Lower leg skin (tissue), 4 donors: Measurements from ENCODE around the gene SPPL3. TPM values are rescaled to one million over a fixed set of nuclear protein-coding genes. Genes with fewer than 3 reads are reported as not detected.

Experiments
- DNase-seq, 2 donors: peaks; one replicate each; pipeline ENCODE4 v3.0.0-alpha.2; 2019; ENCODE audit warnings: low spot score in 2 of 2
- H3K4me3 ChIP-seq: fragments of 200-600 bp; sonication (generic); 2 replicates; pipeline ENCODE4 v1.5.1; 2017; ENCODE audit warnings: mild to moderate bottlenecking, low read depth; ENCODE audit not compliant: poor library complexity, severe bottlenecking
- CTCF ChIP-seq, 3 donors: fragments of 450-650 bp; IDR thresholded peaks; one replicate each; pipeline ENCODE4 v1.5.1; 2016; ENCODE audit warnings: antibody characterized with exemption in 3 of 3, mild to moderate bottlenecking in 3 of 3, moderate library complexity in 2 of 3
- POLR2A ChIP-seq, 2 donors: fragments of 450-650 bp; IDR thresholded peaks; one replicate each; pipeline ENCODE4 v1.6.1; 2016 to 2017; ENCODE audit warnings: antibody characterized with exemption in 2 of 2, mild to moderate bottlenecking in 1 of 2, moderate library complexity in 1 of 2
- WGBS, 2 donors: methylation state at CpG; one replicate each; pipeline ENCODE4 v1.1.5; 2018; 5-methylcytosine and 5-hydroxymethylcytosine counted together
- intact Hi-C: fragments of 100-400 bp; cut with DNase I; formaldehyde crosslinking; loops from one replicate; pipeline ENCODE4 v1.15.0; 2023; ENCODE audit warnings: low total_unique reads
- total RNA-seq, 4 donors: library from RNA; depleted of rRNA; stranded (reverse); fragments of >200 nt; gene quantifications; one replicate each; pipeline ENCODE4 v1.1.0, GENCODE V29; 2016

SPPL3 gene
- total RNA-seq, 4 donors from 2014 or later: 47.3 to 59.0 (median 52.4) TPM

GRCh38 chr12:120758798-120759590, 145.2 kb downstream of the SPPL3 start:
- TF ChIP-seq POLR2A (IDR thresholded peaks at IDR 0.05): no peak
- TF ChIP-seq CTCF (IDR thresholded peaks at IDR 0.05): no peak
- intact Hi-C loops: no loop called here
- peak in 1 of 2 donors; percentile 49 for DNase-seq
- 89 to 92% methylated on average over 7 of the region's 7 CpGs for WGBS, 2 donors
- H3K4me3 ChIP-seq: no peak overlapping the region

- no peak overlapping the region for H3K4me3 ChIP-seq
- peak in 1 of 2 donors; percentile 57 for DNase-seq
- intact Hi-C loops: no loop called here
- 90 to 93% methylated on average over 6 of the region's 6 CpGs for WGBS, 2 donors
- no peak for TF ChIP-seq POLR2A (IDR thresholded peaks at IDR 0.05)
- TF ChIP-seq CTCF (IDR thresholded peaks at IDR 0.05): no peak
These were observed 146.2 kb downstream of the SPPL3 start for GRCh38 chr12:120757949-120758348.

- 64 to 73% methylated on average over 4 of the region's 4 CpGs for WGBS, 2 donors
- no peak overlapping the region for H3K4me3 ChIP-seq
- intact Hi-C loops: no loop called here
- peak in 1 of 2 donors; percentile 15 for DNase-seq
- no peak for TF ChIP-seq POLR2A (IDR thresholded peaks at IDR 0.05)
- TF ChIP-seq CTCF (IDR thresholded peaks at IDR 0.05): no peak
These were observed 146.9 kb downstream of the SPPL3 start for GRCh38 chr12:120757226-120757742.

GRCh38 chr12:120755269-120755668, 148.9 kb downstream of the SPPL3 start:
- no peak overlapping the region for H3K4me3 ChIP-seq
- no peak for TF ChIP-seq CTCF (IDR thresholded peaks at IDR 0.05)
- no peak for TF ChIP-seq POLR2A (IDR thresholded peaks at IDR 0.05)
- intact Hi-C loops: no loop called here
- DNase-seq: no peak

GRCh38 chr12:120754792-120755191, 149.4 kb downstream of the SPPL3 start:
- TF ChIP-seq CTCF (IDR thresholded peaks at IDR 0.05) (no peak), POLR2A (IDR thresholded peaks at IDR 0.05) (no peak)
- intact Hi-C loops: no loop called here
- peak in 1 of 2 donors; percentile 17 for DNase-seq
- H3K4me3 ChIP-seq: no peak overlapping the region
